T follicular helper cell (primary cell): ENCODE results near the gene NXN.

ENCODE experiments used
- DNase-seq: peaks from one replicate; pipeline ENCODE4 v3.0.0-alpha.2; 2020; ENCODE audit warnings: low read depth
- total RNA-seq, 2 experiments: gene quantifications; one replicate each; lab custom pipeline; 2026; lab: John Stamatoyannopoulos, UW

Gene NXN
- 0.43 to 1.3 reads per million in 2 experiments for total RNA-seq

DNA sequence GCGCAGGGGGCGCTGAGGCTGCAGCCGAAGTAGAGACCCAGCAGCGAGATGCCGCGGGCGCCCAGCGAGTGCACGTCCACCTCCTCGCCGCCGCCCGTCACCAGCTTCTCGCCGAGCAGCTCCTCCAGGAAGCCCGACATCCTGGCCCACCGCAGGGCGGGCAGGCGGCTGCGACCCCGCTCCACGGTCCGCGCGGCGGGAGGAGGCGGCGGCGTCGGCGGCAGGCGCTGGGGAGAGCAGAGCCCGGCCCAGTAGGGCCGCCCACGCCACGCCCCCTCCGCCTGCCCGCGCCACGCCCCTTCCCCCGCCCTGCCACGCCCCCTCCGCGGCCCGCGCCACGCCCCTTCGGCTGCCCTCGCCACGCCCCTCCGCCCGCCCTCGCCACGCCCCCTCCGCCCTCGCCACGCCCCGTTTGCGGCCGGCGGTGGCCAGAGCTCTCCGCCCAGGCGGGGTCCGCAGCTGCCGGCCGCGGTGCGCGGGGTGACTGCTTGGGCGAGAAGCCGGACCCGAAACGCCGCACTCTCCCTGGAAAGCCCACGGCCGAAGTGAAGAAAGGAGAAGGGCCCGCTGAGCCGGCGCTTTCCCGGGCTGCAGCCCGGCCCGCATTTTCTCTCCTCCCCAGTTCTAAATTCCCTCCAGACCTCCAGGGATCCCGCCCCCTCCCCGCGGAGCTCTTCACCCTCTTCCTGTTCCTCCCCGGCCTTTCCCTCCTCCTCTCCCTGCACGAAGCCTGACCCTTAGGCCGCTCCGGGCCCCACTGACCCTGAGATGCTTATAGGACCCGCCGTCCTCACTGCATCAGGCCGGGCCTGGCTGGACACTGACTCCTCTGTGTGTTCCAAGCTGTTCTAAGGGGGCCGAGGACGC lies at the start of gene NXN:
NXN (minus strand) TSS at position 238 of the 867 bp plus-strand sequence.
- DNase-seq = peak; percentile 85

DNA sequence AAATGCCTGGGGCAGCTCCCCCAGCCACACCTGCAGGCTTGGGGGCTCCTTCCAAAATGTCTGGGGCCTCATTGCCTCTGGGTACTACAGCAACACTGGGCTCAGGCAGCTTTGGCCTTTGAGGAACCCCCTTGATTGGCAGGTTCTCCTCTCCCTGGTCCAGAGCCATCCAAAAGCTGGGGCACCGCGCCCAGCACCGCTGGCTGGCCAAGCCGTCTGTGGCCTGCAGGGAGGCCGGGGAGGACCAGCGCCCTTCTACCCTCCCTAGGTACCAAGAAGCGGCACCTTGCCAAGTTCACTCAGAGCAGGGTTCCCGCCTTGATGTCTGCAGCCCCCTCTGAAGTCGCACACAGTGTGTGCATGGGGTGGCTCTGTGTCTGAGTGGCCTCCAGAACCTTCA lies 47.5 kb upstream of the NXN start:
- no peak for DNase-seq

DNA sequence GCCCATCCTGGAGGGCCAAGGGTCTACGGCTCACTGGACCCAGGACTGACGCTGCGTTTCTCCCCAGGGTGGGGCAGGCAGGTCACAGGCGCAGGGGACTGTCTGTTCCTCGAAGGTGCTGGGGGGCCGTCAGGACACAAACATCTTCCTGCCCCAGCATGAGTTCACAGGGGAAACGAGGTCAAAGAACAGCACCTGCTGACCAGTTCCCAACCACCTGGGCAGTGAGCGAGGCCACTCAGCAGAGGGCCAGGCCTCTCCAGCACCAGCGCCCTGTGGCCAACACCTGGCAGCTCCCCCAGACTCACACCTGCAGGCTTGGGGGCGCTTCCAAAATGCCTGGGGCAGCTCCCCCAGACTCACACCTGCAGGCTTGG lies 47.0 kb upstream of the NXN start:
- no peak for DNase-seq

DNA sequence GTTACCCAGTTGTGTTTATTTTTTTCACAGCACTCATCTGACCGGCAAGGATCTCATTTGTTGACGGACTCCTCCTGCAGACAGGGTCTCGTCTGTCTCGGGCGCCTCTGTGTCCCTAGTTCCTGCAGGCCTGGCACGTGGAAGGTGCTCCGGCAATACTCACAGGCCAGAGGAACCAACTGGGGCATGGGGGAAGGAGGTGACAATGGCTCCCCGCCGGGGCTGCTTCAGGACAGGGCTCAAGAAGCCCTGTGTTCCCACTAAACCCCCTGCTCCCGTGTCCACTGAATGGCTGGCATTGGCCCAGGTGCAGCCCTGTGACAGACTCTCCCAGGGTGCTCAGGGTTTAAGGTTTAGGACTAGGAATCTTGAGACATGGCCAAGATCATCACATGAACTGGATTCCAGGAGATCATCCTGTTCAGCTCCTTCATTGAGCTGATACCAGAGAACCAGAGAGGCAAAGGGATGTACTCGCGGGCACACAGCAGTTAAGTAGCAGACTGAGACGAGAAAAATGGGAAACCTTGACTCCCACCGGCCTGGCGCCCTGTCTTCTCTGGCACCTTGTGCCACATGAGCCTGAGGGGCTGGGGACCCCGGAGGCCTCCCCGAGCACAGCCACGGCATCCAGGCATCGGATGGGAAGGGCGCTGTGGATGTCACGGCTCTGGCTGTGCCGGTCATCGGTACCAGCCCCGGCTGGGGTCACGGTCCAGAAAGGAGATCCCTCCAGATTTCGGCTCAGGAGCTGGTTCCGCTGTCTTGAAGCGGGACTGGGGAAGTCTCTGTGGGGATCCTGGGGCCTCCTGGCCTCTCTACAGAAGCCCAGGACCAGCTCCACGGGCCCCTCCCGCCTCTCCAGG lies 46.4 kb upstream of the NXN start:
- no peak for DNase-seq

DNA sequence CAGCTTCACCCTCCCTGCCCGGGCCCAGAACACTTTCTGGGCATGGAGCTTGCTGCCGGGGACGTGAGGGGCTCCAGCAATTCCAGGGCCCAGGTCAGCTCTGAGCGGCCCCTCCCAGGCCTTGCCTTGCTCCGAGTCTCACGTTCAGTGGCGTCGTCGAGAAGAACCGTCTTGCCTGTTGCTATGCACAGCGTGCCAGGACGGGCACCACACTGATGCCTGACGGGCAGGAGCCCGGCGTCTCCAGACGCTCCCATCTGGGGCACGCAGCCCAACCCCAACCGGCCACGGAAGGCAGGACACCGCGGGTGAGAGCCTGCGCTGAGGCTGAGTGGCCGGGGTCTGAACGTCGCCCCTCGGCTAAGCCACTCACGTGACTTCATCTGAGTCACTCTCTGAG lies 44.5 kb upstream of the NXN start:
- DNase-seq = no peak

DNA sequence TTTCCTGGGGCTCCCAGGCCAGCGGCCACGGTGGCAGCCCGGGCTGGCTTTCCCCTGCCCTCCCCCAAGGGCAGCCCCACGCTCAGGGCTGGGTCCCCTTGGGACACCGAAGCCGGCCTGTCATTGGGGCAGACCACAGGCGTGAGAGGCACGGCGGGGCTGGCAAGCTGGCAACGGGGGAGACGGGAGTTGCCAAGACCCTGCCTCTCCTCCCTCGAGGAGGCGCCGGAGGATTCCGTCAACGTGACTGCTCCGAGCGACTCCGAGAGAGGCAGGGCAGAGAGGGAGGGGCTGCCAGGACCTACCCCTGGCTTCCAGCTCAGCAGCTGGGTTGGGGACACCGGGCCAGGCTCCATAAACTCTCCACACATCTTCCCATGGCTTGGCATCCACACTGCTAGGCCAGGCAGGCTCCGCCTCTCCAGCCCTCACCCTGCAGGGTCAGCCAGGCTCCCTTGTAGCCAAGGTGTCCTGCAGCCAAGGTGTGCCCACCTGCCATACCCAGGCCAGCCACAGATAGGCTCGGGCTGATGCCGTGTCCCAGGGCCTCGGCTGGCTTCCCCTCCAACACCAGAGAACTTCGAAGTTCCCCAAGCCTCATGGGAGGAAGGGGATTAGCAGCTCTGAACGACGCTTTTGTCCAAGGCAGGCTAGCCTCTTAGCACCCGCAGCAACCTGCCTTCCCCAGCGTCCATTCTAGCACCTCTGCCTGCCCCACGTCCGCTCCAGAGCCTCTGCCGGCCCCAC lies 42.9 kb upstream of the NXN start:
- DNase-seq = no peak

DNA sequence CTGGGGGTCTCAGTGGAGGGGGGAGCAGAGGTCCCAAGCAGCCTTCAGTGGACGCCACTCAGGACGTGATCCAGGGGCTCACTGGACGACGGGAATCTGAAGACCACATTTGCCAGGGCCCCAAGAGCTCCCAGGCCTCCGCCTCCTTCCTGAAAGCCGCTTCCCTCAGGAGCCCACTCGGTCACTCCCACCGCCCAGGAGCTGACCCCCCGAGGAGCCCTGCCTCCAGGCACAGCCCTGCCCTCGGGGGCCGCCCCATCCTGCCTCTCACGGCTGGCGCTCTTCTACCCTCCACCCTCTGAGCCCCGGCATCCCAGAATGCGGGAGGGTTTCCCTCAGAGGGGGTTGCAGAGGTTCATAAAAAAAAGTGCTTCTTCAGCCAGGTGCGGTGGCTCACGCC lies 41.6 kb upstream of the NXN start:
- DNase-seq = no peak

DNA sequence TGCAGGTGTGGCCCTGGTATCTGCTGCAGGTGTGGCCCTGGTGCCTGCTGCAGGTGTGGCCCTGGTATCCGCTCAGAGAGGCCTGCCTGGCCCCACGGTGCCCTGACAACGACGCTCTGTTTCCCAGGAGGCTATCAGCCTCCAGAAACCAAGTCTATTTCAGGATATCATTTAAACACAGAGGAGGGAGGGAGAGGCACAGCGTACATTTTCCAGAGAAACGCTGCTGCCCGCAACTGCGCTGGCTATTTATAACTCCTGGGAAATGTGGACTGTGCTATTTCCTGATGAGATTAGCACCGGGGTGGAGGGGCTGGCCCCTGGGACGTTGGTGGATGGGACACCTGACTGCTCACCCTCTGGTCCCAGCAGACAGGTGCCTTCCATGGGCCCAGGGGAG lies 39.9 kb upstream of the NXN start:
- no peak for DNase-seq

DNA sequence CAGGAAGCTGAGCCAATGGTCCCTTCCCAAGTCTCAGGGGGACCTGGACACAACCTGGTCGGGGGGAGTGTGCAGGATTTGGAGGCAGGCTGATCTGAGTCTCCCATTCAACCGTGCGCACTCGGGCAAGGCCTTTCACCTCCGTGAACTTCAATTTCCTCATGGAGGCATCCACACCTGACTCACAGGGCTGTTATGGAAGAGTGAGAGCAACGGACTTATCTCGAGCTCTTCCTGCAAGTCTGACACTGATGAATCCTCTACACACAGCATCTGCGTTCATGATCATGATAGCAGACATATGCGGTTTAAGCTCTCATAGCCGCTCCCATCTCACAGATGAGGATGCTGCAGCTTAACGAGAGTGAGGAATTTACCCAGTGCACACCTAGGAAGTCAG lies 39.0 kb upstream of the NXN start:
- no peak for DNase-seq

DNA sequence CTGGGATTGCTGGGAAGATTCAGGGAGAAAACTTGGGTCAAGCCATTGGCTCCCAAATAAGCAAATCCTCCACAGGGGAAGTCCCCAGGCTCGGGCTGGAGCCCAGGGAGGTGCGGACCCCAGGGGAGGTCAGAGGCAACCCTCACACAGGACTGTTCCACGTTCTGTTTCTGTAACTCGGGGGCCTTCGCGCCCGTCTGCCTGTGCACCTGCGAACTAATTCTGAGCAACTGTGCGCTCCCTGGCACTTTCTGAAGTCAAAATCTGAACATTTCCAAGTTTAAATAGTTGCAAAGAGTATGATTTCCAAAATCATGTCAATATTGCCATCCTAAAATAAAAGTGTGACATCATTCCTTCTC lies 34.1 kb upstream of the NXN start:
- no peak for DNase-seq

DNA sequence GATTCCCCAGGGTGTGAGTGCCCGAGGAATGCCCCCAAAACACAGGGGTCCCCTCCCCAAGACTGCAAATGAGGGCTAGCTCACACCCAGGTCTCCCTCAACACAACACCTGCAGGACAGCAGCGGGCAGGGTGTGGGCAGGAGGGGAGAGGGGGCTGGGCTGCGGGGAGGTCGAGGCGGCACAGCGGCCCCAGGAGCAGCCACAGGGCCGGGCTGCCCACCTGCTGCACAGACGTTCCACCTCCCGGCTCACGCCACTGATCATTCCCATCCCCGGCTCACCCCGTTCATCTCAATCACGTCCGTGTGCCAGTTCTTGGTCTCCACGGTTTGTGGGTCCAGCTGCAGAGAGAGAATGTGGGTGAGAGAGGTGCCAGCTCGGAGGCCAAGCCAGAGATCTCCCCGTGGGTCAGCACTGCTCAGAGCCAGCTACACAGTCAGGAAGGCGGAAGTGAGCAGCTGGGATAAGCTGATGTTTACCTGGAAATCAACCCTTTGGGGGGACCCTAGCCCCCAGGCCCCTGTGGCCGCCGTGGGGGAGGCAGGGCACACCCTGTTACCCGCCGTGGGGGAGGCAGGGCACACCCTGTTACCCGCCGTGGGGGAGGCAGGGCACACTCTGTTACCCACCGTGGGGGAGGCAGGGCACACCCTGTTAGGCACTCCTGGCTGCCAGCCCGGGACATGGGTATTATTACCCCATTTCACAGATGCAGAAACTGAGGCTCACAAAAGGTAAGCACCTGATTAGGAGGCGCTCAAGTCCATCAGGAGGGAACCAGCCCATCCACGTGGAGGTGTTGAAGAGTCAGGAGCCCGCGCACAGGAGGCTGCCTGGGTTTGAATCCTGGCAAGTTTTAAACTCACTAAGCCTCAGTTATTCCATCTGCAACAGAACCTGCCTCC lies 33.5 kb upstream of the NXN start:
- DNase-seq = no peak

DNA sequence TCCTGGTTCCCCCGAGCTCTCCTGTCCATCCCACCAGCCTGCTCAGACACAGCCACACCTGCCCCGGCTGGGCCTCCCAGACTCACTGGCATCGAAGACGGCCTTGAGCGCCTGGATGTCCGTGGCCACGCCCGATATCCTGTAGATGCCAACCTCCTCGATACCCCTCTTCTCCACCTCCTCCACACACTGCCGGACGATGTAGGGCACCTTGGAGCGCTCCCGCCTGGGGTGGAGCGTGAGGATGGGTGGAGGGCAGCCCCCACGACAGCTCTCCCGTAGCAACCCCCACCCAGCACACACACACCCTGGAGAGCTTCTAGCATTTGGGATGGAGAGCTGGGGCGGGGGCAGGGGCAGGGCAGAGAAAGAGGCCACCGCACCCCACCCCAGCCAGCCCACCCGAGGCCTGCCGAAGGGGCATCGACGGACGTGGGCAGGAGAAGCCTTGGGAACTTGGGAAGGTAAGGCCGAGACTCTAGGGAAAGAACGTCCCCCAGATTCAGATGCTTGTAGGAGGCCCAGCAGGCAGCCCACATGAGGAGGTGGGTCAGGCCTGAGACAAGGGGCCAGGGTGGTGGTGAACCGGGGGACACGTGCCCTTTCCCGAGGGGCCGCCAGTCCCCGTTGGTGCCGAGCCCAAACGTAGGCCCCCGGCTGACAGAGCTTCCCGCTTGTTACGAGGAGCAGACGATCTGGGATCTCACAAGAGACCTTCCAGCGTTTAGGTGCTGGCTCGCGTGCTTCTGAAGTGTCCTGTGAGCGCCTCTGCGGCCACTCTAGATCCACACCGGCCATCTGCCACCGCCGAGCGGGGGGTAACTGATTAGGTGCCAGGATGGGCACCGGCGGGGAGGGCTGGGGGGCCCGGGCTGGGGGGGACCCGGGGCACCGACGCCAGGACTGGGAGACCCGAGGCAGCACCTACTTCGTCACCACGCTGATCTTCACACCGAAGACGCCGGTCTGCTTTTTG lies 32.5 kb upstream of the NXN start:
- DNase-seq = no peak

DNA sequence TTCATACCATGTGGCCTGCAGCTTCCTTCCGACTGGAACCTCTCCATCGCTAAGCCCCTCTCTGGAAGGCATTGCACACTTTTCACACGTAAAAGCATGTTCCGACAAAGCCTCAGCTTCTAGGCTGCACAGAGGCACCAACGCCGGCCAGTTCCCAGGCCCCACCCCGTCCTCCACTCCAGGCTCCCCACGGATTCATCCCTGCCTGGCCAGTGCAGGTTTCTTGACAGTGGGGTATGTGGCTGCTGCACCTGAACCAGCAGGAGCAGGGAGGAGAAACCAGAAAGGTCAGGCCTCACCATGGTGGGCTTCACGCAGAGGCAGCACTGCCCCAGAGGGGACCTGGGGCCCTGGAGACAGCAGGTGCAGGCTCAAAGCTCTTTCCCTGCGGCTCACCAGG lies 31.6 kb upstream of the NXN start:
- no peak for DNase-seq

DNA sequence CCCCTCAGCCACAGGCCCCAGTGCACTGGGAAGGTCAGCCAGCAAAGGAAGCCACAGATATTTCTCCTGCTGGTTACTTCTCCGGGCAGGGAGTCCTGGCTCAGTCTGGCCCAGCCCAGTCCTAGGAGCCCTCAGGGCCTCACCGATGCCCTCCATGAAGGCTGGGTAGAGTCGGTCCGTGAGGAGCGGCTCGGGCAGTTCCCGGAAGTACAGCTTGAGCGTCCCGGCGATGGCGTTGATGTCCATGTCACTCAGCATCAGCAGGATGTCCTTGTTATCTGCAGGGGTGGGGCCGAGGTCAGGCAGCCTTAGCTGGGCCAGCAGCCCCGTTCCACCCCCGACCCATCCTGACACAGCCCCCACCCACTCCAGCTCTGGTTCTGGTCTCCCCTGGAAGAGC lies 31.0 kb upstream of the NXN start:
- DNase-seq = no peak

DNA sequence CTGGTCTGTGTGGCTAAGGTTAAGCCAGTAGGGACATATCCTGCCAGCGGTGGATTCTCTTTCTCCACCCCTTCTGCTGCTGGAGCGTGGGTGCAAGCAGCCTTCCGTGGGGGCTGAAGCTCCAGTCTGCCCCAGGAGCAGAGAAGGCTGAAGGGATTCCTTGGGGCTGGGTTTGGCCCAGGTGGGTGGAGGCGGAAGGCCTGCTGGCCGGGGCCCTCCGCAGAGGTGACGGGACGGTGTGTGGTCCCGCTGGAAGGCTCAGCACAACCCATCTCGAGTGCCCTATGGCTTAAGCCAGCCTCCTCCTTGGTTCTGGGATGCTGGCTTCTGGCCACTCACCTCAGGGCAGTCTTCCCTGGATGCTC lies 30.5 kb upstream of the NXN start:
- no peak for DNase-seq

DNA sequence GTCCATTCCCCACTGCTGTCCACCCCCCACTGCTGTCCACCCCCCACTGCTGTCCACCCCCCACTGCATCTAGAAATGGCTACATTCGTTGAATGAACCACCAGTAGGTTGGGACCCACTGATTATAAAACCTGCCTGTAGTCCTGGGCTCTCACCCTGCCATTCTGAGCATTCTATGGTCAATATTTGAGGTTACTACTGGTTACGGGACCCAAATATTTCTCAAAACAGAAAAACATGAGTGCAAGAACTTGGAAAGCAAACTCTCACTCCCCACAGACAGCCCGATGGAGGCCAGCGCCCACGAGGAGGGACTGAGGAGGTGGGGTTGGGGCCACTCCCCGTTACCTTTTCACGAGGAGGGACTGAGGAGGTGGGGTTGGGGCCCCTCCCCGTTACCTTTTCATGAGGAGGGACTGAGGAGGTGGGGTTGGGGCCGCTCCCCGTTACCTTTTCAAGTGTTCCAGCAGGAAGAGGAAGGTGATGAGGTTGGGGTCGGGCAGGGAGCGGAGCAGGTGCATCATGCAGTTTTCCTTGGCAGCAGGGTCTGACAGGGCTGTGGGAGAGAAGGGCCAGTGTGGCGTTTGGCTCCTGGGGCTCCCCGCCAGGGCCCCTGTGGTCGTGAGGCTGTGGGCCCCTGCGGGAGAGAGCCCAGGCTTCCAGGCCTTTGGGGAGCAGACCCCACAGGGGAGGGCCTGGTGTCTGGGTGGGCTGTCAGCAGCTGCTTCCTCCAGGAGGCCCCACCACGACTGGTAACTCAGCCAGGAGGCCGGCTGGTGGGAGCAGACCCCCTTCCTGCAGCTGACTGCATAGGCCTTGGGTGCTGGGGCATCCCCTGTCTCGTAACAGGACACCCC lies 29.9 kb upstream of the NXN start:
- DNase-seq = no peak

DNA sequence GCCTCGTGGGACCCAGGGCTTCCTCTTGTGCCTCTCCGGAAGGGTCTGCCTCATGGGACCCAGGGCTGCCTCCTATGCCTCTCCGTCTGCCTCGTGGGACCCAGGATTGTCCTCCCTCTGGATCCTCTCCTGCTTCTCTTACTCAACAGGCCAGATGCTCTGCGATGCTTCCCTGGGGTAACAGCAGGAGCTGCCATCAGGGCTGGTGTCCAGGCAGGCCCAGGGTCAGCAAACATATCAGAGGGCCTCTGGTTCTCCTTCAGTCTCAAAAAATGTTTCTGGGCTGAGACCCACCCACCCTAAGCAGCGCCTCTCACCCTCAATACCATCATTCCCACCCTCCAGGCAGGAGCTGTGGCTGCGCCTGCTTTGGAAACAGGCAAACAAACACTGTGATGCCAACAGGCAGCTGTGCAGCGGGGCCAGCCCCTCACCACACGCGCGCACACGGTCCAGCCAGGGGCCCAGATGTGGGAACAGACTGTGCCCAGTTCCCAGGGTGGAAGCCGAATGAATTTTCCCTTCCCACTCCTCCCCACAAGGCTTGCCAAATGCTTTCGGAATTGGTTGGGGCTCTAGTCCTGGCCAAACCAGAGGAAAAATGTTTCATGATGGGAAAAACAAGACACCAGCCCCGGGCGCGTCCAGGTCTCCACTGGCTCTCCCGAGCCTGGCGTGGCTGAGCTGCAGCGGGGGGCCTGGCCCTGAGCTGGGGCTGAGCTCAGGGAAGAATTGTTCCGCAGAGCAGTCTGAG lies 28.6 kb upstream of the NXN start:
- DNase-seq = no peak

DNA sequence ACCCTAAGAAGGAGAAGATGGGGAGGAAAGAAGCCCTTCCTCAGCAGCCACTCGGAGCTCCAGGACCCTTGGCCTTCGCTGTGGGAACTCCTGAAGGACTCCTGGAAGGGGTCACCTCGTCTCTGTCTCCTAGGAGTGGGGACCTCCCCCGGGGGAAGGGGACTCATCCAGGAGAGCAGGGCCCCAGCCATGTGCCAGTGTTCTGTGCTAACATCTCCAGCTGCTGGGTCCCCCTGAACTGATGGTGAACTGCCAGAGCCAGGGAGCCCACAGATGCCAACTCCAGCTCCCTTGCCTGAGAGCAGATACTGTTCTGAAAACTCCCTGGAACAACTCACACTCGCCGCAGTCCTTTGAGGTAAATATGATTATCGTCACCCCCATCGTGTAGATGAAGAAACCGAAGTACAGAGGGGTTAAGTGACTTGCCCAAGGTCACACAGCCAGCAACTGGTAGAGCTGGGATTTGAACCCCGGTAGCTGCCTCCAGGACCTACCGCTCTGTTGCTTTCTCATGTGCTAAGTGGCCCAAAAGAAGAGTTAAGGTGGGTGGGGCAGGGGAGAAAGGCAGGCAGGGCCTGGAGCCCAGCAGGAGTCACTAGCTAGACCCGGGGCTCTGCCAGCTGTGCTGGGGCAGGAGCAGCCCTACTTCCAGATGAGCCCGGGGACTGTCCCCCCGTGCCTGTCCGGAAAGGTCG lies 27.9 kb upstream of the NXN start:
- no peak for DNase-seq
